ENCODE results near the gene BRD2.

- TF ChIP-seq CTCF (conservative IDR thresholded peaks at IDR 0.05): no peak
- TF ChIP-seq ZFX (IDR thresholded peaks at IDR 0.05): no peak
These were observed 682 bp downstream of the BRD2 start for GRCh38 chr6:32968867-32969684.

All from C4-2B (cell line).